ENCODE data around the gene CDH23.

GRCh38 chr10:71547312-71547711, 150.6 kb downstream of the CDH23 start:
- TF ChIP-seq CTCF (IDR thresholded peaks at IDR 0.05) (no peak), POLR2A (IDR thresholded peaks at IDR 0.05) (no peak), EP300 (IDR thresholded peaks at IDR 0.05) (no peak)
